GM12878 (cell line): ENCODE data around the gene MAST4. TPM values are rescaled to one million over a fixed set of nuclear protein-coding genes. Genes with fewer than 3 reads are reported as not detected.

Source experiments
- ATAC-seq: fragments of 200-7000 bp; cut with Tn5 transposase; 3 replicates; pipeline ENCODE4 v1.9.1; 2020; ENCODE audit warnings: mild to moderate bottlenecking, moderate library complexity
- BruUV-seq: library from RNA; stranded (reverse); fragments of 400-500 nt; replicated peaks from 2 replicates; lab custom pipeline; 2021; lab: Mats Ljungman, UMichigan
- CTCF ChIA-PET: fragments of 300-600 bp; sonication (Branson Sonifier 250); formaldehyde crosslinking; extraction: SDS; loops from one replicate; lab custom pipeline; 2021; ENCODE audit warnings: inconsistent platforms; lab: Yijun Ruan, JAX
- POLR2A ChIA-PET: fragments of 350-600 bp; formaldehyde crosslinking; extraction: SDS; loops from one replicate; lab custom pipeline; 2021; ENCODE audit warnings: inconsistent platforms; lab: Charles Lee
- RAD21 ChIA-PET: fragments of 300-600 bp; sonication (Branson Sonifier 250); formaldehyde crosslinking; loops from one replicate; lab custom pipeline; 2023; ENCODE audit warnings: antibody characterized with exemption; ENCODE audit not compliant: unreplicated experiment; lab: Charles Lee
- SMC1A ChIA-PET: fragments of 300-600 bp; sonication (Branson Sonifier 250); formaldehyde crosslinking; loops from one replicate; lab custom pipeline; 2023; ENCODE audit not compliant: unreplicated experiment, uncharacterized antibody; lab: Charles Lee
- DNase-seq: peaks from one replicate; pipeline ENCODE4 v3.0.0-alpha.2; 2011; ENCODE audit warnings: low read depth, low spot score
- FAIRE-seq: peaks from 3 replicates; lab custom pipeline; 2011; peaks lifted over from hg19 to GRCh38; lab: Jason Lieb, UNC
- H2AFZ ChIP-seq: 2 replicates; pipeline ENCODE4 v1.6.0; 2011; ENCODE audit warnings: low read depth, low read length, control low read depth; ENCODE audit not compliant: control insufficient read depth
- H3K27ac ChIP-seq: 2 replicates; pipeline ENCODE4 v1.5.1; 2011; ENCODE audit warnings: control low read depth; ENCODE audit not compliant: control insufficient read depth, insufficient read depth
- H3K27me3 ChIP-seq, 2 experiments: replicated peaks in 1 of 2; 2 replicates each; pipeline versions ENCODE4 v1.6.0 to v1.6.1; 2011; ENCODE audit warnings: low read length in 1 of 2; ENCODE audit not compliant: control insufficient read depth in 2 of 2, insufficient read depth in 2 of 2
- H3K36me3 ChIP-seq, 2 experiments: 2 replicates each; pipeline ENCODE4 v1.5.1; 2011; ENCODE audit warnings: low read length in 1 of 2; ENCODE audit not compliant: control insufficient read depth in 2 of 2, insufficient read depth in 2 of 2
- H3K4me1 ChIP-seq: 2 replicates; pipeline ENCODE4 v1.6.1; 2011; ENCODE audit warnings: mild to moderate bottlenecking, low read length, moderate library complexity, mixed read lengths; ENCODE audit not compliant: control insufficient read depth, insufficient read depth
- H3K4me2 ChIP-seq: 2 replicates; pipeline ENCODE4 v1.6.0; 2011; ENCODE audit warnings: control low read depth; ENCODE audit not compliant: control insufficient read depth, insufficient read depth
- H3K4me3 ChIP-seq: fragments of 200-600 bp; sonication (generic); 2 replicates; pipeline ENCODE4 v1.5.1; 2016
- H3K79me2 ChIP-seq: 2 replicates; pipeline ENCODE4 v1.6.0; 2011; ENCODE audit warnings: low read length; ENCODE audit not compliant: control insufficient read depth, insufficient read depth
- H3K9ac ChIP-seq: 2 replicates; pipeline ENCODE4 v1.8.0; 2011; ENCODE audit warnings: low read length, control low read depth, mixed read lengths; ENCODE audit not compliant: control insufficient read depth, insufficient read depth
- H3K9me3 ChIP-seq: replicated peaks from 3 replicates; pipeline ENCODE4 v1.5.1; 2011; ENCODE audit warnings: mild to moderate bottlenecking, low read length; ENCODE audit not compliant: control insufficient read depth, insufficient read depth
- H4K20me1 ChIP-seq: 2 replicates; pipeline ENCODE4 v1.6.0; 2011; ENCODE audit not compliant: control insufficient read depth, insufficient read depth
- CHD1 ChIP-seq: IDR thresholded peaks from 2 replicates; pipeline ENCODE4 v1.6.1; 2012; ENCODE audit warnings: low read depth, low read length, improper control_type of control experiment
- ELK1 ChIP-seq: IDR thresholded peaks from 2 replicates; pipeline ENCODE4 v1.6.1; 2012; ENCODE audit warnings: low read depth, low read length, improper control_type of control experiment
- EZH2 ChIP-seq: IDR thresholded peaks from 2 replicates; pipeline ENCODE4 v1.6.1; 2012; ENCODE audit warnings: low read depth, mild to moderate bottlenecking, control low read depth, inconsistent platforms, low read length, borderline replicate concordance; ENCODE audit not compliant: control insufficient read depth
- MXI1 ChIP-seq: fragments of 150-350 bp; IDR thresholded peaks from 2 replicates; pipeline ENCODE4 v1.6.1; 2011; ENCODE audit warnings: low read depth, mild to moderate bottlenecking, inconsistent platforms, low read length, improper control_type of control experiment
- RB1 ChIP-seq: fragments of 450-650 bp; formaldehyde crosslinking; IDR thresholded peaks from 2 replicates; pipeline ENCODE4 v1.6.1; 2017; ENCODE audit warnings: mild to moderate bottlenecking, borderline replicate concordance
- SMAD1 ChIP-seq: fragments of 450-650 bp; IDR thresholded peaks from 2 replicates; pipeline ENCODE4 v1.6.1; 2018; ENCODE audit warnings: mild to moderate bottlenecking, low read depth; ENCODE audit not compliant: partially characterized antibody
- SMC3 ChIP-seq: IDR thresholded peaks from 2 replicates; pipeline ENCODE4 v1.6.1; 2011; ENCODE audit warnings: low read length, improper control_type of control experiment, borderline replicate concordance
- SP1 ChIP-seq: IDR thresholded peaks from one replicate; pipeline ENCODE4 v1.6.1; 2011; ENCODE audit warnings: low read depth, low read length
- TCF3 ChIP-seq: IDR thresholded peaks from 2 replicates; pipeline ENCODE4 v1.6.1; 2012; ENCODE audit warnings: low read depth, mild to moderate bottlenecking, low read length, borderline replicate concordance; ENCODE audit not compliant: insufficient read depth
- TCF7 ChIP-seq: IDR thresholded peaks from 2 replicates; pipeline ENCODE4 v1.6.1; 2014; ENCODE audit warnings: antibody characterized with exemption, borderline replicate concordance
- WGBS: methylation state at CpG from one replicate; pipeline ENCODE4 v1.1.6; 2016; ENCODE audit warnings: low lambda C conversion rate; ENCODE audit not compliant: insufficient replicate concordance, insufficient coverage; ENCODE audit errors: missing lambda C conversion rate; 5-methylcytosine and 5-hydroxymethylcytosine counted together
- in situ Hi-C: fragments of 300-500 bp; cut with MboI; formaldehyde crosslinking; loops from 9 replicates; pipeline ENCODE4 v1.14.3; 2018; ENCODE audit warnings: mixed read lengths
- intact Hi-C: fragments of 100-400 bp; cut with micrococcal nuclease; formaldehyde crosslinking; loops from one replicate; pipeline ENCODE4 v1.14.2; 2022; ENCODE audit not compliant: unreplicated experiment
- polyA plus RNA-seq, 11 experiments: library from polyadenylated mRNA; depleted of rRNA in 4 of 11; unstranded in 6 of 11; stranded (reverse) in 5 of 11; fragments of >200 nt; fragmentation: Nextera tagmentation in 4 of 11; fragmentation: Illumina TruSeq in 1 of 11; extraction: Ambion mirVana in 4 of 11; extraction: Trizol in 1 of 11; gene quantifications; 1 replicate in 1 of 11; 2 replicates in 10 of 11; pipeline versions ENCODE4 v1.2.1 to v1.2.3, GENCODE V29; 2011 to 2016; ENCODE audit warnings: inconsistent platforms in 2 of 11, missing spikeins in 2 of 11, low read depth in 1 of 11
- total RNA-seq, 4 experiments: library from RNA; depleted of rRNA in 3 of 4; stranded (reverse); fragments of >200 nt in 3 of 4; fragmentation: Illumina TruSeq in 1 of 4; extraction: Trizol in 1 of 4; gene quantifications; 2 replicates each; pipeline versions ENCODE4 v1.2.1 to v1.2.3, GENCODE V29; 2013 to 2021
- TF ChIP-seq, protein P1 (sequence below): fragments of 450-650 bp; IDR thresholded peaks from 2 replicates; pipeline ENCODE4 v1.6.1; 2017; ENCODE audit warnings: mild to moderate bottlenecking, moderate library complexity
- TF ChIP-seq, protein P2 (sequence below): IDR thresholded peaks from 2 replicates; pipeline ENCODE4 v1.6.1; 2011; ENCODE audit warnings: borderline replicate concordance, low read depth, mild to moderate bottlenecking, moderate library complexity, low read length; ENCODE audit not compliant: insufficient read depth, poor library complexity, severe bottlenecking

MAST4 gene
- total and polyA plus RNA-seq, 10 of the 15 experiments (the other 5 are each of a cell fraction or from before 2014, with no cell fraction given), result 0.02 to 1.6 (median 0.29) TPM; not detected in 1

GRCh38 chr5:66884564-66885243 lies 288.5 kb downstream of the MAST4 start:
- no TSS peak for BruUV-seq
- H3K4me1 ChIP-seq, result no peaks in the 10 kb centered on the region
- H3K4me2 ChIP-seq, result no peak overlapping the region
- no peak overlapping the region for H3K4me3 ChIP-seq
- 70% methylated on average over 10 of the region's 10 CpGs for WGBS
- H3K36me3 ChIP-seq, result no peaks in the 10 kb centered on the region
- ChIA-PET SMC1A (interaction anchor here (0.6 kb wide), 1 partner anchor 89 kb away, joined by 3 read pairs; no protein-coding TSS in a partner anchor), POLR2A (no interaction called here), RAD21 (no interaction called here), CTCF (no interaction called here)
- in situ Hi-C loops, result no loop called here
- no peak overlapping the region for H3K27ac ChIP-seq
- H3K9ac ChIP-seq, result no peak overlapping the region
- no peak overlapping the region for H2AFZ ChIP-seq
- ATAC-seq, result no peak
- no peaks in the 10 kb centered on the region for H4K20me1 ChIP-seq
- no peaks in the 10 kb centered on the region for H3K79me2 ChIP-seq
- TF ChIP-seq SP1 (no peak), ELK1 (no peak), SMC3 (no peak), RB1 (no peak), EZH2 (no peak), MXI1 (no peak), SMAD1 (no peak), CHD1 (no peak), TCF7 (no peak), TCF3 (no peak)
- TF ChIP-seq, protein P1, sequence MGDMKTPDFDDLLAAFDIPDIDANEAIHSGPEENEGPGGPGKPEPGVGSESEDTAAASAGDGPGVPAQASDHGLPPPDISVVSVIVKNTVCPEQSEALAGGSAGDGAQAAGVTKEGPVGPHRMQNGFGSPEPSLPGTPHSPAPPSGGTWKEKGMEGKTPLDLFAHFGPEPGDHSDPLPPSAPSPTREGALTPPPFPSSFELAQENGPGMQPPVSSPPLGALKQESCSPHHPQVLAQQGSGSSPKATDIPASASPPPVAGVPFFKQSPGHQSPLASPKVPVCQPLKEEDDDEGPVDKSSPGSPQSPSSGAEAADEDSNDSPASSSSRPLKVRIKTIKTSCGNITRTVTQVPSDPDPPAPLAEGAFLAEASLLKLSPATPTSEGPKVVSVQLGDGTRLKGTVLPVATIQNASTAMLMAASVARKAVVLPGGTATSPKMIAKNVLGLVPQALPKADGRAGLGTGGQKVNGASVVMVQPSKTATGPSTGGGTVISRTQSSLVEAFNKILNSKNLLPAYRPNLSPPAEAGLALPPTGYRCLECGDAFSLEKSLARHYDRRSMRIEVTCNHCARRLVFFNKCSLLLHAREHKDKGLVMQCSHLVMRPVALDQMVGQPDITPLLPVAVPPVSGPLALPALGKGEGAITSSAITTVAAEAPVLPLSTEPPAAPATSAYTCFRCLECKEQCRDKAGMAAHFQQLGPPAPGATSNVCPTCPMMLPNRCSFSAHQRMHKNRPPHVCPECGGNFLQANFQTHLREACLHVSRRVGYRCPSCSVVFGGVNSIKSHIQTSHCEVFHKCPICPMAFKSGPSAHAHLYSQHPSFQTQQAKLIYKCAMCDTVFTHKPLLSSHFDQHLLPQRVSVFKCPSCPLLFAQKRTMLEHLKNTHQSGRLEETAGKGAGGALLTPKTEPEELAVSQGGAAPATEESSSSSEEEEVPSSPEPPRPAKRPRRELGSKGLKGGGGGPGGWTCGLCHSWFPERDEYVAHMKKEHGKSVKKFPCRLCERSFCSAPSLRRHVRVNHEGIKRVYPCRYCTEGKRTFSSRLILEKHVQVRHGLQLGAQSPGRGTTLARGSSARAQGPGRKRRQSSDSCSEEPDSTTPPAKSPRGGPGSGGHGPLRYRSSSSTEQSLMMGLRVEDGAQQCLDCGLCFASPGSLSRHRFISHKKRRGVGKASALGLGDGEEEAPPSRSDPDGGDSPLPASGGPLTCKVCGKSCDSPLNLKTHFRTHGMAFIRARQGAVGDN, result no peak
- TF ChIP-seq, protein P2, sequence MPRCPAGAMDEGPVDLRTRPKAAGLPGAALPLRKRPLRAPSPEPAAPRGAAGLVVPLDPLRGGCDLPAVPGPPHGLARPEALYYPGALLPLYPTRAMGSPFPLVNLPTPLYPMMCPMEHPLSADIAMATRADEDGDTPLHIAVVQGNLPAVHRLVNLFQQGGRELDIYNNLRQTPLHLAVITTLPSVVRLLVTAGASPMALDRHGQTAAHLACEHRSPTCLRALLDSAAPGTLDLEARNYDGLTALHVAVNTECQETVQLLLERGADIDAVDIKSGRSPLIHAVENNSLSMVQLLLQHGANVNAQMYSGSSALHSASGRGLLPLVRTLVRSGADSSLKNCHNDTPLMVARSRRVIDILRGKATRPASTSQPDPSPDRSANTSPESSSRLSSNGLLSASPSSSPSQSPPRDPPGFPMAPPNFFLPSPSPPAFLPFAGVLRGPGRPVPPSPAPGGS, result no peak
- H3K27me3 ChIP-seq, result no peaks in the 10 kb centered on the region; a peak in 1 of 4 replicates
- no peak for FAIRE-seq
- intact Hi-C loops, result no loop called here
- no peaks in the 10 kb centered on the region for H3K9me3 ChIP-seq
- no peak for DNase-seq
